ENCODE measurements around the gene DDI1.
"Not testable (repeated sequence)": the region's sequence is repeated elsewhere in the genome, so short reads cannot be mapped to it uniquely, and the experiment has no call there.

DDI1 gene

GRCh38 chr11:104015649-104016415 lies 20.6 kb upstream of the DDI1 start:
- Mint-ChIP-seq H3K9me3 (no peaks in the 10 kb centered on the region), H3K27ac (no peak overlapping the region), H3K27me3 (no peaks in the 10 kb centered on the region), H3K36me3 (no peaks in the 10 kb centered on the region), H3K4me1 (no peaks in the 10 kb centered on the region), H3K4me3 (no peak overlapping the region)

- Mint-ChIP-seq H3K36me3 (no peaks in the 10 kb centered on the region), H3K27ac (no peak overlapping the region), H3K27me3 (no peaks in the 10 kb centered on the region), H3K9me3 (no peaks in the 10 kb centered on the region), H3K4me1 (no peaks in the 10 kb centered on the region), H3K4me3 (no peak overlapping the region)
Observed at GRCh38 chr11:104024572-104024971, 11.9 kb upstream of the DDI1 start.

GRCh38 chr11:104028476-104029263 lies 7.8 kb upstream of the DDI1 start:
- H3K27me3 Mint-ChIP-seq: no peaks in the 10 kb centered on the region
- no peak overlapping the region for H3K27ac Mint-ChIP-seq
- H3K9me3 Mint-ChIP-seq: no peaks in the 10 kb centered on the region
- no peak overlapping the region for H3K4me3 Mint-ChIP-seq
- no peaks in the 10 kb centered on the region for H3K4me1 Mint-ChIP-seq
- no peaks in the 10 kb centered on the region for H3K36me3 Mint-ChIP-seq

GRCh38 chr11:104033134-104033533 lies 3.3 kb upstream of the DDI1 start:
- H3K27me3 Mint-ChIP-seq: no peaks in the 10 kb centered on the region
- no peak overlapping the region for H3K4me3 Mint-ChIP-seq
- H3K4me1 Mint-ChIP-seq: no peaks in the 10 kb centered on the region
- H3K27ac Mint-ChIP-seq: no peak overlapping the region
- no peaks in the 10 kb centered on the region for H3K9me3 Mint-ChIP-seq
- H3K36me3 Mint-ChIP-seq: no peaks in the 10 kb centered on the region

- Mint-ChIP-seq H3K36me3 (no peaks in the 10 kb centered on the region), H3K4me3 (no peak overlapping the region), H3K4me1 (no peaks in the 10 kb centered on the region), H3K9me3 (no peaks in the 10 kb centered on the region), H3K27ac (no peak overlapping the region), H3K27me3 (no peaks in the 10 kb centered on the region)
Observed at GRCh38 chr11:104033561-104033960, 2.9 kb upstream of the DDI1 start.

GRCh38 chr11:104036995-104037394 lies 555 bp downstream of the DDI1 start:
- Mint-ChIP-seq H3K27me3 (no peaks in the 10 kb centered on the region), H3K4me1 (no peaks in the 10 kb centered on the region), H3K4me3 (no peak overlapping the region), H3K36me3 (no peaks in the 10 kb centered on the region), H3K27ac (no peak overlapping the region), H3K9me3 (no peaks in the 10 kb centered on the region)

- Mint-ChIP-seq H3K27me3 (no peaks in the 10 kb centered on the region), H3K4me3 (no peak overlapping the region), H3K4me1 (no peaks in the 10 kb centered on the region), H3K9me3 (no peaks in the 10 kb centered on the region), H3K36me3 (no peaks in the 10 kb centered on the region), H3K27ac (no peak overlapping the region)
Observed at GRCh38 chr11:104041792-104042191, 5.4 kb downstream of the DDI1 start.

GRCh38 chr11:104043142-104043541 lies 6.7 kb downstream of the DDI1 start:
- Mint-ChIP-seq H3K4me3 (no peak overlapping the region), H3K36me3 (no peaks in the 10 kb centered on the region), H3K4me1 (no peaks in the 10 kb centered on the region), H3K27me3 (no peaks in the 10 kb centered on the region), H3K27ac (no peak overlapping the region), H3K9me3 (no peaks in the 10 kb centered on the region)

GRCh38 chr11:104043678-104044239 lies 7.3 kb downstream of the DDI1 start:
- Mint-ChIP-seq H3K9me3 (no peaks in the 10 kb centered on the region), H3K4me3 (no peak overlapping the region), H3K27me3 (no peaks in the 10 kb centered on the region), H3K27ac (no peak overlapping the region), H3K4me1 (no peaks in the 10 kb centered on the region), H3K36me3 (no peaks in the 10 kb centered on the region)

- H3K4me1 Mint-ChIP-seq: no peaks in the 10 kb centered on the region
Observed at GRCh38 chr11:104046331-104046730, 9.9 kb downstream of the DDI1 start.

GRCh38 chr11:104046858-104047257 lies 10.4 kb downstream of the DDI1 start:
- not testable (repeated sequence) for H3K36me3 Mint-ChIP-seq, H3K4me3 Mint-ChIP-seq, H3K27me3 Mint-ChIP-seq

More at GRCh38 chr11:104046331-104046730, 9.9 kb downstream of the DDI1 start:
- Mint-ChIP-seq H3K27me3 (no peaks in the 10 kb centered on the region), H3K9me3 (no peaks in the 10 kb centered on the region), H3K36me3 (no peaks in the 10 kb centered on the region), H3K27ac (no peak overlapping the region), H3K4me3 (no peak overlapping the region)

GRCh38 chr11:104049116-104049515 lies 12.7 kb downstream of the DDI1 start:
- H3K27me3 Mint-ChIP-seq: no peaks in the 10 kb centered on the region
- no peaks in the 10 kb centered on the region for H3K4me1 Mint-ChIP-seq
- no peak overlapping the region for H3K4me3 Mint-ChIP-seq
- H3K9me3 Mint-ChIP-seq: no peaks in the 10 kb centered on the region
- no peak overlapping the region for H3K27ac Mint-ChIP-seq
- H3K36me3 Mint-ChIP-seq: no peaks in the 10 kb centered on the region

More at GRCh38 chr11:104046858-104047257, 10.4 kb downstream of the DDI1 start:
- not testable (repeated sequence) for H3K4me1 Mint-ChIP-seq, H3K9me3 Mint-ChIP-seq, H3K27ac Mint-ChIP-seq

- Mint-ChIP-seq H3K9me3 (no peaks in the 10 kb centered on the region), H3K4me3 (no peak overlapping the region), H3K27ac (no peak overlapping the region), H3K27me3 (peaks cover 2% of the 10 kb centered on the region), H3K4me1 (no peaks in the 10 kb centered on the region), H3K36me3 (no peaks in the 10 kb centered on the region)
Observed at GRCh38 chr11:104051778-104052177, 15.3 kb downstream of the DDI1 start.

GRCh38 chr11:104053743-104054478 lies 17.5 kb downstream of the DDI1 start:
- Mint-ChIP-seq H3K27ac (no peak overlapping the region), H3K4me3 (no peak overlapping the region), H3K27me3 (peaks cover 2% of the 10 kb centered on the region), H3K36me3 (no peaks in the 10 kb centered on the region), H3K9me3 (no peaks in the 10 kb centered on the region), H3K4me1 (no peaks in the 10 kb centered on the region)

- H3K36me3 Mint-ChIP-seq: no peaks in the 10 kb centered on the region
- H3K27me3 Mint-ChIP-seq: peaks cover 2% of the 10 kb centered on the region
- no peak overlapping the region for H3K27ac Mint-ChIP-seq
Observed at GRCh38 chr11:104054911-104055529, 18.6 kb downstream of the DDI1 start.

More at GRCh38 chr11:104054911-104055529, 18.6 kb downstream of the DDI1 start:
- Mint-ChIP-seq H3K4me1 (no peaks in the 10 kb centered on the region), H3K4me3 (no peak overlapping the region), H3K9me3 (no peaks in the 10 kb centered on the region)
